ENCODE results near the gene TEX2. TPM values are rescaled to one million over a fixed set of nuclear protein-coding genes. Genes with fewer than 3 reads are reported as not detected.

TEX2 gene
- total and polyA plus RNA-seq, 2 donors (not counting 1 experiment from before 2014, with no cell fraction given) = 4.0 to 7.6 TPM

GRCh38 chr17:64306850-64307463, 43.9 kb upstream of the TEX2 start:
- WGBS (ENCODE audit: insufficient coverage) = 33% methylated on average over 6 of the region's 11 CpGs

More at GRCh38 chr17:64306850-64307463, 43.9 kb upstream of the TEX2 start:
- intact Hi-C loops (cut with micrococcal nuclease) = loop anchor here (1.0 kb wide), 1 partner anchor 111 kb away; no protein-coding TSS in a partner anchor
- Histone ChIP-seq H2AFZ (ENCODE audit: insufficient read depth, low read depth, low read length, poor library complexity, severe bottlenecking) (no peak overlapping the region), H3K27ac (ENCODE audit: low read length in 2 of 2) (no peak overlapping the region), H3K36me3 (replicated peaks in 1 of 2; ENCODE audit: control extremely low read depth in 1 of 2, control insufficient read depth in 1 of 2, extremely low read depth in 1 of 2, insufficient read depth in 2 of 2, low read length in 1 of 2) (no peaks in the 10 kb centered on the region), H4K20me1 (ENCODE audit: control insufficient read depth, insufficient read depth, low read length, poor library complexity, severe bottlenecking) (no peaks in the 10 kb centered on the region), H3K9me3 (ENCODE audit: control extremely low read depth in 1 of 3, control insufficient read depth in 2 of 3, insufficient read depth in 1 of 3, low read length in 2 of 3) (no peaks in the 10 kb centered on the region), H3K9ac (ENCODE audit: low read length) (no peak overlapping the region), H3K27me3 (replicated peaks in 1 of 4; ENCODE audit: control extremely low read depth in 1 of 4, control insufficient read depth in 3 of 4, insufficient read depth in 4 of 4, low read length in 3 of 4) (no peaks in the 10 kb centered on the region), H3K4me1 (ENCODE audit: control insufficient read depth in 2 of 2, insufficient read depth in 2 of 2, low read length in 2 of 2) (no peaks in the 10 kb centered on the region), H3K4me2 (replicated peaks; ENCODE audit: low read depth, low read length, poor library complexity, severe bottlenecking) (no peak overlapping the region), H3K79me2 (ENCODE audit: control insufficient read depth, insufficient read depth, low read length) (no peaks in the 10 kb centered on the region), H3K4me3 (ENCODE audit: control extremely low read depth in 1 of 5, extremely low read depth in 1 of 5, insufficient read depth in 1 of 5, low read depth in 2 of 5, low read length in 4 of 5) (no peak overlapping the region)
- Mint-ChIP-seq H3K27me3 (no peaks in the 10 kb centered on the region), H3K9me3 (ENCODE audit: insufficient read depth) (no peaks in the 10 kb centered on the region), H3K4me1 (no peaks in the 10 kb centered on the region), H3K27ac (no peak overlapping the region), H3K4me3 (no peak overlapping the region)
- POLR2A ChIA-PET = no interaction called here
- DNase-seq (peak; percentile 83), ATAC-seq (ENCODE audit: low read depth) (peak; percentile 57)
- CTCF ChIA-PET = interaction anchor here (0.5 to 12.5 kb wide), 7 partner anchors 13 to 539 kb away, joined by 3 to 262 read pairs (median 4); no protein-coding TSS in a partner anchor
- peak; percentile 95 for TF ChIP-seq CTCF (IDR thresholded peaks at IDR 0.05)
- no peak for TF ChIP-seq EZH2 (IDR thresholded peaks at IDR 0.05; ENCODE audit: borderline replicate concordance, insufficient read depth, low read depth, low read length, poor library complexity, severe bottlenecking)
